Vagina (tissue), 2 donors: Measurements from ENCODE around the gene HNRNPM. TPM values are rescaled to one million over a fixed set of nuclear protein-coding genes. Genes with fewer than 3 reads are reported as not detected.

Experiments
- DNase-seq, 2 donors: peaks; one replicate each; pipeline ENCODE4 v3.0.0-alpha.2; 2017; ENCODE audit errors: extremely low spot score in 2 of 2
- H3K27ac ChIP-seq: fragments of 200-600 bp; sonication (generic); one replicate; pipeline ENCODE4 v1.5.1; 2019
- H3K27me3 ChIP-seq: fragments of 200-600 bp; sonication (generic); one replicate; pipeline ENCODE4 v1.5.1; 2019
- H3K36me3 ChIP-seq, 2 donors: fragments of 200-600 bp; sonication (generic); one replicate each; pipeline ENCODE4 v1.5.1; 2017 to 2019
- H3K4me1 ChIP-seq: fragments of 200-600 bp; sonication (generic); one replicate; pipeline ENCODE4 v1.5.1; 2019
- H3K4me3 ChIP-seq, 2 donors: fragments of 200-600 bp; sonication (generic); 1 replicate in 1 of 2; 2 replicates in 1 of 2; pipeline ENCODE4 v1.5.1; 2016 to 2019
- H3K9me3 ChIP-seq: fragments of 200-600 bp; sonication (generic); one replicate; pipeline ENCODE4 v1.5.1; 2019
- POLR2A ChIP-seq, 2 donors: fragments of 450-650 bp; IDR thresholded peaks; one replicate each; pipeline ENCODE4 v1.6.1; 2017; ENCODE audit warnings: antibody characterized with exemption in 2 of 2, mild to moderate bottlenecking in 2 of 2, moderate library complexity in 2 of 2
- POLR2AphosphoS5 ChIP-seq, 2 donors: sonication (generic); formaldehyde crosslinking; IDR thresholded peaks; one replicate each; pipeline ENCODE4 v1.9.0; 2017; ENCODE audit warnings: antibody characterized with exemption in 2 of 2, mild to moderate bottlenecking in 2 of 2, low read depth in 1 of 2; ENCODE audit not compliant: insufficient read depth in 1 of 2
- intact Hi-C: fragments of 100-400 bp; cut with DNase I; formaldehyde crosslinking; loops from one replicate; pipeline ENCODE4 v1.15.1; 2023
- total RNA-seq: library from RNA; depleted of rRNA; stranded (reverse); fragments of >200 nt; gene quantifications from one replicate; pipeline ENCODE4 v1.2.3, GENCODE V29; 2016
- TF ChIP-seq, protein P1 (sequence below), 3 experiments: fragments of 450-650 bp in 2 of 3; fragments of 200-600 bp in 1 of 3; sonication (generic) in 1 of 3; IDR thresholded peaks; one replicate each; pipeline ENCODE4 v1.5.1; 2017 to 2019; ENCODE audit warnings: antibody characterized with exemption in 3 of 3, mild to moderate bottlenecking in 2 of 3, moderate library complexity in 2 of 3

The HNRNPM gene
- total RNA-seq, 1 donor from 2014 or later, result 140 TPM

DNA sequence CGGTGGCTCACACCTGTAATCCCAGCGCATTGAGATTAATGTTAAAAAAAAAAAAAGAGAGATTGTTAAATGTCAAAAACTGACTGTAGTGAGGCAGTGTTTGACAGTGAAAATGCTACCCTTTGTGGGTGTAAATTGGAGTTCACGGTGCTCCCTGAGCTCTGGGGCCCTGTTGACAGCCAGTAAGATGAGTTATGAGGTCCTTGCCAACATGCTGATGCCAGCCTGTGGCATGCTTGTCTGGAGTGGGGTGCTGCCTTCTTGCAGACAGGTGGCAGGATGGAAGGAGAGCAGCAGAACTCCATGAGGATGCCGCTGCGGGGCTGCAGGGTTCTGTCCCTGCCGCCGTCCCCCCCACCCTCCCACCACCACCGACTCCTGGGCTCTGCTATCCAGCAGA, 31.7 kb downstream of the HNRNPM start:
- Histone ChIP-seq H3K27me3 (no peaks in the 10 kb centered on the region), H3K9me3 (no peaks in the 10 kb centered on the region), H3K36me3 (peaks cover 0 to 52% of the 10 kb centered on the region in 2 donors), H3K4me1 (peaks cover 30% of the 10 kb centered on the region), H3K4me3 (no peak overlapping the region), H3K27ac (no peak overlapping the region)
- TF ChIP-seq POLR2A (IDR thresholded peaks at IDR 0.05), result no peak
- no peak for TF ChIP-seq POLR2AphosphoS5 (IDR thresholded peaks at IDR 0.05; ENCODE audit: insufficient read depth in 1 of 2, low read depth in 1 of 2)
- TF ChIP-seq, protein P1, sequence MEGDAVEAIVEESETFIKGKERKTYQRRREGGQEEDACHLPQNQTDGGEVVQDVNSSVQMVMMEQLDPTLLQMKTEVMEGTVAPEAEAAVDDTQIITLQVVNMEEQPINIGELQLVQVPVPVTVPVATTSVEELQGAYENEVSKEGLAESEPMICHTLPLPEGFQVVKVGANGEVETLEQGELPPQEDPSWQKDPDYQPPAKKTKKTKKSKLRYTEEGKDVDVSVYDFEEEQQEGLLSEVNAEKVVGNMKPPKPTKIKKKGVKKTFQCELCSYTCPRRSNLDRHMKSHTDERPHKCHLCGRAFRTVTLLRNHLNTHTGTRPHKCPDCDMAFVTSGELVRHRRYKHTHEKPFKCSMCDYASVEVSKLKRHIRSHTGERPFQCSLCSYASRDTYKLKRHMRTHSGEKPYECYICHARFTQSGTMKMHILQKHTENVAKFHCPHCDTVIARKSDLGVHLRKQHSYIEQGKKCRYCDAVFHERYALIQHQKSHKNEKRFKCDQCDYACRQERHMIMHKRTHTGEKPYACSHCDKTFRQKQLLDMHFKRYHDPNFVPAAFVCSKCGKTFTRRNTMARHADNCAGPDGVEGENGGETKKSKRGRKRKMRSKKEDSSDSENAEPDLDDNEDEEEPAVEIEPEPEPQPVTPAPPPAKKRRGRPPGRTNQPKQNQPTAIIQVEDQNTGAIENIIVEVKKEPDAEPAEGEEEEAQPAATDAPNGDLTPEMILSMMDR (IDR thresholded peaks at IDR 0.05), result no peak
- intact Hi-C loops, result no loop called here
- no peak for DNase-seq

DNA sequence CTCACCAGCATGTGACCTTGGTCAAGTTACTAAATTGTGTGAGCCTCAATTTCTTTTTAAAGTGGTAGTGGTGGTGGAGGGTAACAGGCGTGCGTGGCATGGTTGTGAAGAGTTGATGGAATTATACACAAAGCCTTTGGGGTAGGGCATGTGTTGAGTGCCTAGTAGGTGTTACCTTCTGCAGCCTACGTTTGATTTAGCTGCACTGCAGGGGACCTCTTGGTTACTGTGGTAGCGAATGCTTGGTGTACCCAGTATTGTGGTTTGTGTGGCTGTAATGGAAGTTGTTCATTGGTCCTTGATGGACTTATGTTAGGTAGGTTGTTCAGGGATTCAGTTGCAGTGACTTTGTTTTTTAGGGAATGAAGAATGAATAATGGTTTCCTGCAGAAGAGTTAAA, 33.1 kb downstream of the HNRNPM start:
- no peak for DNase-seq
- no peak for TF ChIP-seq POLR2AphosphoS5 (IDR thresholded peaks at IDR 0.05; ENCODE audit: insufficient read depth in 1 of 2, low read depth in 1 of 2)
- no peak for TF ChIP-seq POLR2A (IDR thresholded peaks at IDR 0.05)
- TF ChIP-seq, protein P1 (IDR thresholded peaks at IDR 0.05), result no peak
- Histone ChIP-seq H3K4me1 (peaks cover 42% of the 10 kb centered on the region), H3K27ac (no peak overlapping the region), H3K9me3 (no peaks in the 10 kb centered on the region), H3K27me3 (no peaks in the 10 kb centered on the region), H3K4me3 (no peak overlapping the region), H3K36me3 (peaks cover 0 to 40% of the 10 kb centered on the region in 2 donors)
- intact Hi-C loops, result no loop called here

DNA sequence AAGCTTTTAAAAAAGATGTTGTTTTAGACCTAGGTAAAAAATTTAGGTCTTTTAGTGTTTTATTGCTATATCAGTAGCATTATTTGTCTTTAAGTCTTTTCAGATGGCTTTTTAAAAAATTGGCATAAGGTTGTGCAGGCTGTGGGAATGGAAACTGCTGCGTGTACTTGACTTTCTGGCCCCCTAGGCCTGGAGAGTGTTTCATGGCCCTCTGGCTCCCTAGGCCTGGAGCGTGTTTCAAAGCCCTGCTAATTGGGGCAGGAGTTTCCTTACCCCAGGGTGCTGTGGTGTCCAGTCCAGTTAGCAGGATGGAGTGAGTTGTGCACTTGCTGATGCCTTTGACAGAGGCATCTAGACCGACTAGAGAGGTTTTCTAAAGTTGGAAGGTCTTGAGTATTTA, 33.8 kb downstream of the HNRNPM start:
- no peak for TF ChIP-seq POLR2A (IDR thresholded peaks at IDR 0.05)
- no peak for TF ChIP-seq POLR2AphosphoS5 (IDR thresholded peaks at IDR 0.05; ENCODE audit: insufficient read depth in 1 of 2, low read depth in 1 of 2)
- TF ChIP-seq, protein P1 (IDR thresholded peaks at IDR 0.05), result no peak
- H3K4me3 ChIP-seq, result no peak overlapping the region
- intact Hi-C loops, result no loop called here
- no peak for DNase-seq
- no peaks in the 10 kb centered on the region for H3K9me3 ChIP-seq
- H3K27me3 ChIP-seq, result no peaks in the 10 kb centered on the region
- H3K27ac ChIP-seq, result no peak overlapping the region
- H3K36me3 ChIP-seq, result peaks cover 0 to 38% of the 10 kb centered on the region in 2 donors
- peaks cover 46% of the 10 kb centered on the region for H3K4me1 ChIP-seq

DNA sequence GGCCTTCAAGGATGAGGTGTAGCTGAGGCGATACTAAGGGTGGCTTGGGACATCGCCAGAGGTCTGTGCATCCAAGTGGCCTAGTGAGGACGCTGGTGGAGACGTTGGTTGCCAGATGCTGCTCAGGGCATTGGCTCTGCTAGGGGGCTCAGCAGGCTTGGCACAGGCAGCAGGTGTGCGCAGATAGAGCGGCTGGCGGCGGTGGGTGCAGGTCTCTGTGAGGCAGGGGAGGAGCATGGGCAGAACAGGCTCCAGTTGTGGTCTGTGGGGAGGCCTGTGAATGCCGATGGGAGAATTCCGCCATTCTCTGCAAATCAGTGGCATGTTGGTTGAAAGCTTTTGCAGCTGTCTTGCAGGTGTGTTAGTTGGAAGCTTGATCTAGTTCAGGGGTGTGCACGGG, 36.4 kb downstream of the HNRNPM start:
- no peak for DNase-seq
- Histone ChIP-seq H3K4me1 (peaks cover 55% of the 10 kb centered on the region), H3K36me3 (peaks cover 0 to 37% of the 10 kb centered on the region in 2 donors), H3K27ac (no peak overlapping the region), H3K27me3 (no peaks in the 10 kb centered on the region), H3K9me3 (no peaks in the 10 kb centered on the region), H3K4me3 (no peak overlapping the region)
- intact Hi-C loops, result no loop called here
- TF ChIP-seq, protein P1 (IDR thresholded peaks at IDR 0.05), result no peak
- TF ChIP-seq POLR2A (IDR thresholded peaks at IDR 0.05) (no peak), POLR2AphosphoS5 (IDR thresholded peaks at IDR 0.05; ENCODE audit: insufficient read depth in 1 of 2, low read depth in 1 of 2) (no peak)

DNA sequence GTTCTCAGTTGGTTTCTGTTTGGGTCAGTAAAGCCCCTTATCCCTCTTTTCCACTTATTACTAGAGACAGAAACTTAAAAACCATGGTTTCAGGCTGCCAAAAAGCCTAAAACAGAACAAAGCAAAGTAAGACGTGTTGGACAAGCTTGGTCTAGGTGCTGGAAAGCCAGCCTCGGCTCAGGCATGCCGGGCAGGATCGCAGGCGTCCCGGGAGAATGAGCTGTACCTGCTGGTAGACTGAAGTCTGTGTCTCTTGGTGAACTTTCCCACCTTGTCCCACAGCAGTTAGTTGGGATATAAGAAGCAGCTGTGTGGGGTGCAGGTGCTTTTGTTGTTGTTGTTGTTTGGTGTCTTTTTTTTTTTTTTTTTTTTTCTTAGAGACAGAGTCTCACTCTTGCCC, 36.8 kb downstream of the HNRNPM start:
- intact Hi-C loops, result no loop called here
- no peaks in the 10 kb centered on the region for H3K9me3 ChIP-seq
- TF ChIP-seq POLR2AphosphoS5 (IDR thresholded peaks at IDR 0.05; ENCODE audit: insufficient read depth in 1 of 2, low read depth in 1 of 2) (no peak), POLR2A (IDR thresholded peaks at IDR 0.05) (no peak)
- TF ChIP-seq, protein P1 (IDR thresholded peaks at IDR 0.05), result no peak
- H3K27me3 ChIP-seq, result no peaks in the 10 kb centered on the region
- peaks cover 55% of the 10 kb centered on the region for H3K4me1 ChIP-seq
- peaks cover 0 to 37% of the 10 kb centered on the region in 2 donors for H3K36me3 ChIP-seq
- no peak for DNase-seq
- H3K27ac ChIP-seq, result no peak overlapping the region
- H3K4me3 ChIP-seq, result no peak overlapping the region
